Heart left ventricle (tissue), 13 donors: ENCODE data around the gene ZBTB20.

Experiments used
- CTCF ChIP-seq, 12 donors: fragments of 200-600 bp; sonication (generic) in 4 of 12; IDR thresholded peaks; one replicate each; pipeline versions ENCODE4 v1.5.0 to v1.8.0; 2018 to 2022; ENCODE audit warnings: antibody characterized with exemption in 12 of 12, mild to moderate bottlenecking in 5 of 12
- POLR2A ChIP-seq, 2 donors: fragments of 450-650 bp; IDR thresholded peaks; one replicate each; pipeline ENCODE4 v1.6.1; 2017; ENCODE audit warnings: antibody characterized with exemption in 2 of 2, mild to moderate bottlenecking in 2 of 2, moderate library complexity in 2 of 2
- donor health status: ischemic (EF 13 %, LVEDD 7.1; RV severe dilation, severe dysfunction).
- donor health status: DM: no; HTN: yes; CAD: no.
- donor health status: DM: no; HTN: no; CAD: no.
- donor health status: ischemic (EF 25% LVEDD 6.9; RV normal size, moderate dysfunction).
- donor health status: ischemic (EF 25% LVEDD 5.7; RV mildly dilated, moderate dysfunction).
- donor health status: ischemic (EF 35%, LVEDD 5.7; RV mildly dilated, moderate dysfunction).
- donor health status: nonischemic (EF 11% LVEDD 7.7; RV severe dilation, severe dysfunction).
- donor health status: DM: yes; HTN: yes; CAD: no.
- donor health status: PGD.
- donor health status: ischemic (EF 29% LVEDD 5.4; RV normal size, mild dysfunction).
- donor health status: nonischemic (EF 23%, LVEDD 6.1; RV moderate dilation, normal function).

DNA sequence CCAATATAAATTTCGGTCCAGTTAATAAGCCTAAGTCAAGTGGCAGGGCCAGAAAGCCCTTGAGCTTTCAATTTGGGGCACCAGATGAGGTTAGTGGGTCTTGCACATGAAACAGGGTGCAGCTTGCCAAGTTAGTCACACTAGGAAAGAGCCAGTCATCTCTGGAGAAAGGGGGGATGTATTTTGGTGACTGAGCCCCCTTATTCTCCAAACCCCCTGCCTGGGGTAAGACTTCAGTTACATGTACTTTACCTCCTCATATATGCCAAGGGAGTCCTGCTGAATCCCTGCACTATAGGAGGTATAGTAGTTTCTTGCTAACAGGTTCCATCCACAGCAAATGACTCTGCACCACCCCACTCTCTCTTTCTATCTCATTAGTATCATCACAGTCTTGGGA is 790.6 kb downstream of the ZBTB20 start:
- no peak for TF ChIP-seq CTCF (IDR thresholded peaks at IDR 0.05)
- no peak for TF ChIP-seq POLR2A (IDR thresholded peaks at IDR 0.05)
